Central memory CD8-positive, alpha-beta T cell (primary cell): Measurements from ENCODE around the gene TH.
A peak's percentile ranks its signal among the peaks of the same experiment; 100 is the strongest.

ENCODE experiments used
- ATAC-seq: fragments of 150-1000 bp; cut with Tn5 transposase; replicated peaks from 2 replicates; pipeline ENCODE4 v1.10.0; 2022; ENCODE audit warnings: mild to moderate bottlenecking, moderate FRiP score, moderate number of reproducible peaks; ENCODE audit not compliant: poor library complexity, severe bottlenecking; ENCODE audit errors: extremely low read depth
- DNase-seq, 2 donors: peaks; one replicate each; pipeline ENCODE4 v3.0.0; 2021; ENCODE audit warnings: low spot score in 2 of 2
- H3K27ac Mint-ChIP-seq: one replicate; pipeline ENCODE4 v1.8.0; 2022; ENCODE audit warnings: low read depth, mild to moderate bottlenecking, moderate library complexity, mixed read lengths
- H3K27me3 Mint-ChIP-seq: one replicate; pipeline ENCODE4 v1.8.0; 2022; ENCODE audit warnings: mixed read lengths
- H3K36me3 Mint-ChIP-seq: one replicate; pipeline ENCODE4 v1.8.0; 2022; ENCODE audit warnings: mild to moderate bottlenecking, moderate library complexity, mixed read lengths; ENCODE audit not compliant: insufficient read depth
- H3K4me1 Mint-ChIP-seq: one replicate; pipeline ENCODE4 v1.8.0; 2022; ENCODE audit warnings: mixed read lengths
- H3K4me3 Mint-ChIP-seq: one replicate; pipeline ENCODE4 v1.8.0; 2022; ENCODE audit warnings: mild to moderate bottlenecking, moderate library complexity, mixed read lengths
- H3K9me3 Mint-ChIP-seq: one replicate; pipeline ENCODE4 v1.8.0; 2022; ENCODE audit warnings: mixed read lengths

Gene TH

GRCh38 chr11:2171591-2172003 lies at the start of gene TH:
TSS of gene TH (minus strand) at chr11:2171815. CDS start at chr11:2171786, 29 bp downstream.
- Mint-ChIP-seq H3K27ac (no peak within 1 kb of the TSS), H3K4me3 (no peak within 1 kb of the TSS)

GRCh38 chr11:2221024-2221423 lies 49.4 kb upstream of the TH start:
- DNase-seq (no peak), ATAC-seq (no peak)
- H3K36me3 Mint-ChIP-seq: no peaks in the 10 kb centered on the region
- H3K4me3 Mint-ChIP-seq: no peak overlapping the region
- H3K4me1 Mint-ChIP-seq: peaks cover 13% of the 10 kb centered on the region
- peaks cover 32% of the 10 kb centered on the region for H3K27me3 Mint-ChIP-seq
- no peak overlapping the region for H3K27ac Mint-ChIP-seq
- H3K9me3 Mint-ChIP-seq: no peaks in the 10 kb centered on the region

More at GRCh38 chr11:2171591-2172003, at the start of gene TH:
- Mint-ChIP-seq H3K36me3 (no peaks in the 10 kb centered on the region), H3K27me3 (no peaks in the 10 kb centered on the region), H3K4me1 (no peaks in the 10 kb centered on the region), H3K9me3 (no peaks in the 10 kb centered on the region)
- DNase-seq (no peak), ATAC-seq (no peak)

- Mint-ChIP-seq H3K27me3 (peaks cover 32% of the 10 kb centered on the region), H3K4me1 (peaks cover 13% of the 10 kb centered on the region), H3K9me3 (no peaks in the 10 kb centered on the region), H3K27ac (no peak overlapping the region), H3K36me3 (no peaks in the 10 kb centered on the region), H3K4me3 (no peak overlapping the region)
- no peak for ATAC-seq
- DNase-seq: no peak
Observed at GRCh38 chr11:2220173-2220771, 48.7 kb upstream of the TH start.

- H3K9me3 Mint-ChIP-seq: no peaks in the 10 kb centered on the region
- no peak overlapping the region for H3K4me3 Mint-ChIP-seq
- peaks cover 31% of the 10 kb centered on the region for H3K27me3 Mint-ChIP-seq
- ATAC-seq (no peak), DNase-seq (no peak)
- H3K4me1 Mint-ChIP-seq: peaks cover 14% of the 10 kb centered on the region
- H3K36me3 Mint-ChIP-seq: no peaks in the 10 kb centered on the region
- H3K27ac Mint-ChIP-seq: no peak overlapping the region
Observed at GRCh38 chr11:2219318-2220017, 47.9 kb upstream of the TH start.

- Mint-ChIP-seq H3K4me3 (peak overlapping the region; percentile 15), H3K27me3 (peaks cover 18% of the 10 kb centered on the region), H3K27ac (no peak overlapping the region), H3K9me3 (no peaks in the 10 kb centered on the region), H3K4me1 (peaks cover 26% of the 10 kb centered on the region), H3K36me3 (peaks cover 2% of the 10 kb centered on the region)
- ATAC-seq (no peak), DNase-seq (no peak)
Observed at GRCh38 chr11:2218031-2218633, 46.5 kb upstream of the TH start.

- Mint-ChIP-seq H3K4me3 (peak overlapping the region; percentile 15), H3K4me1 (peaks cover 26% of the 10 kb centered on the region), H3K9me3 (no peaks in the 10 kb centered on the region), H3K27me3 (peaks cover 11% of the 10 kb centered on the region), H3K36me3 (peaks cover 2% of the 10 kb centered on the region), H3K27ac (no peak overlapping the region)
- DNase-seq (peak; percentile 16 to 36), ATAC-seq (peak; percentile 81)
Observed at GRCh38 chr11:2217211-2218030, 45.8 kb upstream of the TH start.

GRCh38 chr11:2216400-2217064 lies 44.9 kb upstream of the TH start:
- peaks cover 2% of the 10 kb centered on the region for H3K27me3 Mint-ChIP-seq
- H3K27ac Mint-ChIP-seq: no peak overlapping the region
- peaks cover 26% of the 10 kb centered on the region for H3K4me1 Mint-ChIP-seq
- DNase-seq (peak in 1 of 2 donors; percentile 11), ATAC-seq (no peak)
- no peak overlapping the region for H3K4me3 Mint-ChIP-seq
- peaks cover 2% of the 10 kb centered on the region for H3K36me3 Mint-ChIP-seq
- H3K9me3 Mint-ChIP-seq: no peaks in the 10 kb centered on the region

GRCh38 chr11:2215561-2216399 lies 44.2 kb upstream of the TH start:
- ATAC-seq (no peak), DNase-seq (peak in 1 of 2 donors; percentile 13)
- H3K27ac Mint-ChIP-seq: no peak overlapping the region
- no peaks in the 10 kb centered on the region for H3K27me3 Mint-ChIP-seq
- no peaks in the 10 kb centered on the region for H3K9me3 Mint-ChIP-seq
- peaks cover 2% of the 10 kb centered on the region for H3K36me3 Mint-ChIP-seq
- peaks cover 26% of the 10 kb centered on the region for H3K4me1 Mint-ChIP-seq
- H3K4me3 Mint-ChIP-seq: no peak overlapping the region

GRCh38 chr11:2215230-2215560 lies 43.6 kb upstream of the TH start:
- H3K4me3 Mint-ChIP-seq: peak overlapping the region; percentile 36

GRCh38 chr11:2214527-2215229 lies 43.1 kb upstream of the TH start:
- H3K27me3 Mint-ChIP-seq: no peaks in the 10 kb centered on the region
- H3K27ac Mint-ChIP-seq: peak overlapping the region; percentile 78
- H3K4me3 Mint-ChIP-seq: peak overlapping the region; percentile 36
- H3K9me3 Mint-ChIP-seq: no peaks in the 10 kb centered on the region
- ATAC-seq (no peak), DNase-seq (peak in 1 of 2 donors; percentile 12)
- peaks cover 2% of the 10 kb centered on the region for H3K36me3 Mint-ChIP-seq
- peaks cover 26% of the 10 kb centered on the region for H3K4me1 Mint-ChIP-seq

More at GRCh38 chr11:2215230-2215560, 43.6 kb upstream of the TH start:
- Mint-ChIP-seq H3K4me1 (peaks cover 26% of the 10 kb centered on the region), H3K27ac (peak overlapping the region; percentile 78), H3K27me3 (no peaks in the 10 kb centered on the region), H3K36me3 (peaks cover 2% of the 10 kb centered on the region), H3K9me3 (no peaks in the 10 kb centered on the region)
- DNase-seq (no peak), ATAC-seq (no peak)

GRCh38 chr11:2213890-2214526 lies 42.4 kb upstream of the TH start:
- DNase-seq: peak; percentile 4 to 11
- H3K4me1 Mint-ChIP-seq: peaks cover 26% of the 10 kb centered on the region
- H3K9me3 Mint-ChIP-seq: no peaks in the 10 kb centered on the region
- peaks cover 2% of the 10 kb centered on the region for H3K36me3 Mint-ChIP-seq
- peak overlapping the region; percentile 62 for H3K4me3 Mint-ChIP-seq
- no peak for ATAC-seq
- peak overlapping the region; percentile 78 for H3K27ac Mint-ChIP-seq
- no peaks in the 10 kb centered on the region for H3K27me3 Mint-ChIP-seq
